Rectal smooth muscle tissue (tissue), 1 donor: ENCODE data around the gene NOMO2.
A peak's percentile ranks its signal among the peaks of the same experiment; 100 is the strongest.
"Not testable (repeated sequence)": the region's sequence is repeated elsewhere in the genome, so short reads cannot be mapped to it uniquely, and the experiment has no call there.

Experiments
- H3K27ac ChIP-seq: one replicate; pipeline ENCODE4 v1.7.0; 2013; ENCODE audit warnings: low read depth, low read length, inconsistent platforms
- H3K27me3 ChIP-seq: one replicate; pipeline ENCODE4 v1.7.0; 2013; ENCODE audit warnings: low read length; ENCODE audit not compliant: control insufficient read depth, insufficient read depth
- H3K36me3 ChIP-seq: one replicate; pipeline ENCODE4 v1.7.0; 2013; ENCODE audit warnings: low read length; ENCODE audit not compliant: control insufficient read depth, insufficient read depth
- H3K4me1 ChIP-seq: one replicate; pipeline ENCODE4 v1.7.0; 2013; ENCODE audit warnings: low read length; ENCODE audit not compliant: control insufficient read depth, insufficient read depth
- H3K4me3 ChIP-seq: one replicate; pipeline ENCODE4 v1.7.0; 2013; ENCODE audit warnings: low read length
- H3K9ac ChIP-seq: one replicate; pipeline ENCODE4 v1.7.0; 2013; ENCODE audit warnings: low read length

The NOMO2 gene

GRCh38 chr16:18561727-18562314 lies at the start of gene NOMO2:
Gene NOMO2, minus strand, starts transcription at chr16:18562097. Its CDS starts 57 bp downstream, at chr16:18562040.
- H3K27ac ChIP-seq, H3K9ac ChIP-seq, H3K27me3 ChIP-seq, H3K4me1 ChIP-seq, H3K36me3 ChIP-seq: not testable (repeated sequence)
- peak within 1 kb of the TSS; percentile 59 for H3K4me3 ChIP-seq

GRCh38 chr16:18610147-18610803 lies 48.4 kb upstream of the NOMO2 start:
- not testable (repeated sequence) for H3K27me3 ChIP-seq, H3K9ac ChIP-seq, H3K36me3 ChIP-seq, H3K4me3 ChIP-seq, H3K4me1 ChIP-seq, H3K27ac ChIP-seq

- not testable (repeated sequence) for H3K27me3 ChIP-seq, H3K4me1 ChIP-seq, H3K36me3 ChIP-seq, H3K9ac ChIP-seq, H3K27ac ChIP-seq, H3K4me3 ChIP-seq
Observed at GRCh38 chr16:18608271-18608670, 46.4 kb upstream of the NOMO2 start.

DNA sequence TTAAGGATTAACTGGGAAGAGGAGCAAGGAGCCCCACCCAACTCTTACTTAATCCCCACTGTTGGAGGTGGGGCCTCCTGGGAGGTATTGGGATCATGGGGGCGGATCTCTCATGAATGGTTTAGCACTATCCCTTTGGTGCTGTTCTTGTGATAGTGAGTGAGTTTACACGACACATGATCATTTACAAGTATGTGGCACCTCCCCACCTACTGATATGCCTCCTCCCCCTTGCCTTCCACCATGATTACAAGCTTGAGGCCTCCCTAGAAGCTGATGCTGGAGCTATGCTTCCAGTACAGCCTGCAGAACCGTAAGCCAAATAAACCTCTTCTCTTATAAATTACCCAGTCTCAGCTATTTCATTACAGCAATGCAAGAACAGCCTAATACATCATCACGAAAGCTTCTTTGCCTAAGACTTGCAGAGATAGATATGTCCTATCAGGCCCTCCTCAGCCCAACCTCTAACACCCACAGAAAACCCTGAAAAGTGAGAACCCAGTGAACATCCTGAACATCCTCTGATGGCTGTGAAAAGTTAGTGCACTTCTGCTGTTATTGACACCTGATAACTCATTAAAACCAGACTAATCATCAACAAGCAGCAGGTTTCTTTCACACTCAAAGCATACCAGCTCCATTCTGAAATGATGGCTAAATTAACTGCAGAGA lies 41.8 kb upstream of the NOMO2 start:
- not testable (repeated sequence) for H3K4me1 ChIP-seq, H3K36me3 ChIP-seq, H3K27ac ChIP-seq, H3K27me3 ChIP-seq, H3K9ac ChIP-seq, H3K4me3 ChIP-seq

- not testable (repeated sequence) for H3K4me3 ChIP-seq, H3K9ac ChIP-seq, H3K36me3 ChIP-seq, H3K27me3 ChIP-seq, H3K4me1 ChIP-seq, H3K27ac ChIP-seq
Observed at GRCh38 chr16:18598582-18598981, 36.7 kb upstream of the NOMO2 start.

DNA sequence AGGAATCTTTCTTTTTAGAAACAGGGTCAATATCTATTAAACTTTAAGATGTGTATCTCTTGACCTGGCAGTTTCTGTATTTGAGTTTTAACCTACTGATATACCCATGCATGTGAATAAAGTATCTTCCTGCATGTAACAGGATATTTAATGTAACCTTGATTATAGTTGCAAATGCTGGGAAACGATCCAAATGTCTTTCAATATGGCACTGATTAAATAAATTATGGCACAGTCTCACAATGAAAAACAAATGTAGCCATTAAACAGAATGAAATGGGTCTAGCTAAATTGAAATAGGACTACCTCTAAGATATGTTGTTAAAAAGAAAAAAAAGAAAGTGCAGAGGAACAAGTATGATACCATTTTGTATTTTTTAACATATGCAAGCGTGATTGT lies 35.8 kb upstream of the NOMO2 start:
- H3K27me3 ChIP-seq, H3K27ac ChIP-seq, H3K9ac ChIP-seq, H3K36me3 ChIP-seq, H3K4me1 ChIP-seq, H3K4me3 ChIP-seq: not testable (repeated sequence)

GRCh38 chr16:18597319-18597718 lies 35.4 kb upstream of the NOMO2 start:
- not testable (repeated sequence) for H3K4me3 ChIP-seq, H3K27ac ChIP-seq, H3K36me3 ChIP-seq

GRCh38 chr16:18595796-18596195 lies 33.9 kb upstream of the NOMO2 start:
- not testable (repeated sequence) for H3K36me3 ChIP-seq, H3K9ac ChIP-seq, H3K4me1 ChIP-seq, H3K27me3 ChIP-seq, H3K27ac ChIP-seq, H3K4me3 ChIP-seq

More at GRCh38 chr16:18597319-18597718, 35.4 kb upstream of the NOMO2 start:
- not testable (repeated sequence) for H3K9ac ChIP-seq, H3K4me1 ChIP-seq, H3K27me3 ChIP-seq

DNA sequence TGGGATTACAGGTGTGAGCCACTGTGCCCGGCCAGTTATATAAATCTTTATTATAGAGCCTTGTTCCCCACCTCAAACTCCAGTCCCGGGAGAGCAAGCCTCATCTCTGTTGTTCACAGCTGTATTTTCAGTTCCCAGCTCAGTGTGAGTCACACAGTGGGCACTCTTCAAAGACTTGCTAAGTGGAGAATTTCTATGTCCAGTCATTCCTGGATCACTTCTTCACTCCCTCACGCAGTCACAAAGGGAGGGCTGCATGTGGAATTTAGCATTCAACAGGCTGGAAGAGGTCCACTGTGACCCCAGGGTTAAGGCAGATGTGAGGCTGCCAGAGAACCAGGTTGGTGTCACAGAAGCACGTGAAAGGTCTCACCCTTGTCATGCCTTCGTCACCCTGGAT lies 33.0 kb upstream of the NOMO2 start:
- H3K27ac ChIP-seq, H3K4me3 ChIP-seq, H3K27me3 ChIP-seq, H3K4me1 ChIP-seq, H3K36me3 ChIP-seq, H3K9ac ChIP-seq: not testable (repeated sequence)

GRCh38 chr16:18593904-18594303 lies 32.0 kb upstream of the NOMO2 start:
- H3K4me3 ChIP-seq, H3K9ac ChIP-seq, H3K27me3 ChIP-seq, H3K4me1 ChIP-seq, H3K36me3 ChIP-seq, H3K27ac ChIP-seq: not testable (repeated sequence)

- H3K36me3 ChIP-seq, H3K9ac ChIP-seq, H3K27me3 ChIP-seq, H3K27ac ChIP-seq, H3K4me1 ChIP-seq, H3K4me3 ChIP-seq: not testable (repeated sequence)
Observed at GRCh38 chr16:18592982-18593381, 31.1 kb upstream of the NOMO2 start.

DNA sequence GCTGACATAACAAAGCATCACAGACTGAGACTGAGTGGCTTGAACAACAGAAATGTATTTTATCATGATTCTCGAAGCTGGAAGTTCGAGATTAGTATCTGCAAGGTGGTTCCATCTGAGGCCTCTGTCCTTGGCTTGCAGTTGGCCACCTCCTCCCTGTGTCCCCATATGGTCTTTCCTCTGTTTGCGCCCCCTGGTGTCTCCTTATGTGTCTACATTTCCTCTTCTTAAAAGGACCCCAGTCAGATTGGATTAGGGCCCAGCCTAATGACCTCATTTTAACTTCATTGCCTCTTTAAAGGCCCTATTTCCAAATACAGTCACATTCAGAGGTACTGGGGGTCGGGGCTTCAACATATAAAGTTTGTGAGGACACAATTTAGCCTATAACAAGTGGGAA lies 30.0 kb upstream of the NOMO2 start:
- not testable (repeated sequence) for H3K9ac ChIP-seq, H3K27ac ChIP-seq, H3K4me3 ChIP-seq, H3K27me3 ChIP-seq, H3K4me1 ChIP-seq, H3K36me3 ChIP-seq

DNA sequence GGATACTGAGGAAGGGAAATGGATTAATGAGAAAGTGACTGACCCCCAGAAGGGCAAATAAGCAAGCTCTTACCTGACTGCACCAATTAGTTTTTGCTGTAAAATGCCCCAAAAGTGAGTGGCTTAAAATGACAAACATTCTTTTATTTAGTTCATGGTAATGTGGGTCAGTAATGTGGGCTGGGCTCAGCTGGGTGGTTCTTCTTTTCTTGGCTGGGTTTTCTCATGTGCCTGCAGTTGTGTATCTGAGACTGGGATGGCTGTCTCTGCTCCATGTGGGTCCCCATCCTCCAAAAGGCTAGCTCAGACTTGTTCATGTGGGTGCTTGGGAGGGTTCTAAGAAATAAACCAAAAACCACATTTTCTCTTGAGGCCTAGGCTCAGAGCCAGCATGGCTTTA lies 29.5 kb upstream of the NOMO2 start:
- not testable (repeated sequence) for H3K9ac ChIP-seq, H3K36me3 ChIP-seq, H3K4me3 ChIP-seq, H3K4me1 ChIP-seq, H3K27me3 ChIP-seq, H3K27ac ChIP-seq
